K562 (cell line): ENCODE measurements around the gene IQCE. TPM values are rescaled to one million over a fixed set of nuclear protein-coding genes. Genes with fewer than 3 reads are reported as not detected.
A peak's percentile ranks its signal among the peaks of the same experiment; 100 is the strongest.

Experiments
- ATAC-seq: fragments of 200-7000 bp; cut with Tn5 transposase; 3 replicates; pipeline ENCODE4 v1.9.1; 2020; ENCODE audit warnings: moderate library complexity
- BruUV-seq: library from RNA; stranded (reverse); fragments of 400-500 nt; replicated peaks from 2 replicates; lab custom pipeline; 2021; lab: Mats Ljungman, UMichigan
- CTCF ChIA-PET: fragments of 300-600 bp; formaldehyde crosslinking; extraction: SDS; loops from one replicate; lab custom pipeline; 2021; ENCODE audit warnings: low intra/inter-chr PET ratio; lab: Yijun Ruan, JAX
- POLR2A ChIA-PET: fragments of 300-600, 350-650 bp; sonication (Branson Sonifier 250); formaldehyde crosslinking; extraction: SDS; loops from one replicate; lab custom pipeline; 2021; ENCODE audit warnings: antibody characterized with exemption, inconsistent platforms; lab: Yijun Ruan, JAX
- DNase-seq, 4 experiments: peaks; one replicate each; pipeline versions ENCODE4 v3.0.0 to v3.0.0-alpha.2; 2011 to 2018; ENCODE audit warnings: low spot score in 3 of 4, mixed read lengths in 3 of 4; ENCODE audit errors: extremely low read depth in 1 of 4
- FAIRE-seq: peaks from 2 replicates; lab custom pipeline; 2011; peaks lifted over from hg19 to GRCh38; lab: Jason Lieb, UNC
- H2AFZ ChIP-seq: 2 replicates; pipeline ENCODE4 v1.6.0; 2011; ENCODE audit warnings: low read depth, low read length, control low read depth, inconsistent platforms
- H3K27ac ChIP-seq: fragments of 200-600 bp; 3 replicates; pipeline ENCODE4 v1.8.0; 2011; ENCODE audit warnings: low read depth, mild to moderate bottlenecking, control low read depth, inconsistent platforms, low read length, moderate library complexity, mixed read lengths; ENCODE audit errors: extremely low read depth
- H3K27me3 ChIP-seq, 2 experiments: fragments of 300-600 bp in 1 of 2; 2 replicates in 1 of 2; 3 replicates in 1 of 2; pipeline versions ENCODE4 v1.6.0 to v1.8.0; 2011; ENCODE audit warnings: inconsistent platforms in 2 of 2, low read length in 2 of 2, mild to moderate bottlenecking in 1 of 2, mixed read lengths in 1 of 2, moderate library complexity in 1 of 2; ENCODE audit not compliant: control insufficient read depth in 2 of 2, insufficient read depth in 2 of 2
- H3K36me3 ChIP-seq: fragments of 300-600 bp; 3 replicates; pipeline ENCODE4 v1.8.0; 2011; ENCODE audit warnings: mild to moderate bottlenecking, low read length, inconsistent platforms; ENCODE audit not compliant: control insufficient read depth, insufficient read depth
- H3K4me1 ChIP-seq, 2 experiments: fragments of 200-600 bp in 1 of 2; replicated peaks in 1 of 2; 2 replicates in 1 of 2; 3 replicates in 1 of 2; pipeline versions ENCODE4 v1.5.1 to v1.8.0; 2011; ENCODE audit warnings: inconsistent platforms in 2 of 2, low read length in 2 of 2, mild to moderate bottlenecking in 1 of 2, mixed read lengths in 1 of 2, moderate library complexity in 1 of 2; ENCODE audit not compliant: control insufficient read depth in 2 of 2, insufficient read depth in 2 of 2
- H3K4me2 ChIP-seq: 2 replicates; pipeline ENCODE4 v1.6.1; 2011; ENCODE audit warnings: low read length, control low read depth, inconsistent platforms, mixed read lengths; ENCODE audit not compliant: insufficient read depth
- H3K4me3 ChIP-seq: fragments of 200-600 bp; sonication (generic), shearing (Covaris generic); 2 replicates; pipeline ENCODE4 v1.5.1; 2016; ENCODE audit warnings: control low read depth, inconsistent platforms
- H3K79me2 ChIP-seq: fragments of 200-600 bp; 3 replicates; pipeline ENCODE4 v1.8.0; 2011; ENCODE audit warnings: low read length, inconsistent platforms; ENCODE audit not compliant: control insufficient read depth, insufficient read depth
- H3K9ac ChIP-seq, 2 experiments: 2 replicates each; pipeline versions ENCODE4 v1.6.0 to v1.6.1; 2011; ENCODE audit warnings: low read depth in 2 of 2, low read length in 2 of 2, control low read depth in 1 of 2, inconsistent platforms in 1 of 2, mild to moderate bottlenecking in 1 of 2, mixed read lengths in 1 of 2; ENCODE audit not compliant: insufficient read depth in 1 of 2
- H3K9me1 ChIP-seq: one replicate; pipeline ENCODE4 v1.6.0; 2011; ENCODE audit warnings: inconsistent platforms, mild to moderate bottlenecking, low read length, moderate library complexity; ENCODE audit not compliant: control insufficient read depth, insufficient read depth
- H3K9me3 ChIP-seq: replicated peaks from 2 replicates; pipeline ENCODE4 v1.5.1; 2011; ENCODE audit warnings: low read depth, low read length, inconsistent platforms; ENCODE audit not compliant: control insufficient read depth, insufficient read depth
- H4K20me1 ChIP-seq: replicated peaks from 2 replicates; pipeline ENCODE4 v1.6.1; 2011; ENCODE audit warnings: low read length, inconsistent platforms, mixed read lengths; ENCODE audit not compliant: control insufficient read depth, insufficient read depth
- CBFB ChIP-seq: sonication (generic); formaldehyde crosslinking; IDR thresholded peaks from 2 replicates; pipeline ENCODE4 v1.4.0; 2020; ENCODE audit warnings: mild to moderate bottlenecking, missing genetic modification reagents
- CHD1 ChIP-seq: fragments of 200-600 bp; sonication (generic); IDR thresholded peaks from one replicate; pipeline ENCODE4 v1.6.1; 2012; ENCODE audit warnings: mild to moderate bottlenecking, moderate library complexity, low read length, inconsistent platforms
- GTF2A2 ChIP-seq: IDR thresholded peaks from 2 replicates; pipeline ENCODE4 v1.6.1; 2016; ENCODE audit warnings: mild to moderate bottlenecking, missing genetic modification characterization, missing compliant biosample characterization
- HNRNPK ChIP-seq: fragments of 200-400 bp; formaldehyde crosslinking; IDR thresholded peaks from one replicate; pipeline ENCODE4 v1.6.1; 2018; ENCODE audit warnings: mild to moderate bottlenecking, low read depth, low read length; ENCODE audit not compliant: poor library complexity, severe bottlenecking
- KLF13 ChIP-seq: fragments of 450-650 bp; IDR thresholded peaks from 2 replicates; pipeline ENCODE4 v1.6.1; 2016; ENCODE audit warnings: missing genetic modification characterization, low read depth, mild to moderate bottlenecking, missing compliant biosample characterization, moderate library complexity, borderline replicate concordance
- PREB ChIP-seq: sonication (generic); formaldehyde crosslinking; IDR thresholded peaks from 2 replicates; pipeline ENCODE4 v1.8.1; 2023; ENCODE audit warnings: mild to moderate bottlenecking, missing genetic modification reagents
- SMARCE1 ChIP-seq: fragments of 450-650 bp; IDR thresholded peaks from 2 replicates; pipeline ENCODE4 v1.7.1; 2016; ENCODE audit warnings: mild to moderate bottlenecking
- whole genome bisulfite sequencing: fragments of 100-300 bp; shearing (Covaris generic); methylation state at CpG from one replicate; pipeline ENCODE4 v1.1.6; 2016; ENCODE audit warnings: low coverage, mixed read lengths; ENCODE audit not compliant: insufficient coverage; ENCODE audit errors: missing lambda C conversion rate; 5-methylcytosine and 5-hydroxymethylcytosine counted together
- in situ Hi-C: fragments of 300-500 bp; cut with MboI; formaldehyde crosslinking; loops from 4 replicates; pipeline ENCODE4 v1.15.0; 2018; ENCODE audit warnings: inconsistent platforms, mixed read lengths
- intact Hi-C: fragments of 100-400 bp; cut with micrococcal nuclease; formaldehyde crosslinking; loops from 2 replicates; pipeline ENCODE4 v1.14.2; 2022
- polyA plus RNA-seq, 8 experiments: library from polyadenylated mRNA; depleted of rRNA in 4 of 8; stranded (reverse) in 5 of 8; unstranded in 3 of 8; fragments of >200 nt; fragmentation: Nextera tagmentation in 2 of 8; fragmentation: Illumina TruSeq in 1 of 8; extraction: Ambion mirVana in 2 of 8; extraction: Trizol in 1 of 8; gene quantifications; 2 replicates each; pipeline versions ENCODE4 v1.2.1 to v1.2.3, GENCODE V29; 2011 to 2014; ENCODE audit warnings: inconsistent platforms in 1 of 8, missing spikeins in 1 of 8
- total RNA-seq, 7 experiments: library from RNA; depleted of rRNA in 6 of 7; stranded (reverse); fragments of >200 nt in 6 of 7; fragmentation: Illumina TruSeq in 2 of 7; extraction: Trizol in 2 of 7; gene quantifications; 2 replicates each; pipeline versions ENCODE4 v1.2.1 to v1.2.3, GENCODE V29; 2011 to 2021; ENCODE audit warnings: low replicate concordance in 1 of 7
- TF ChIP-seq, protein P1 (sequence below): fragments of 250-450 bp; sonication (Bioruptor Pico); IDR thresholded peaks from 2 replicates; pipeline ENCODE4 v1.4.0; 2020; ENCODE audit warnings: borderline replicate concordance

Gene IQCE
- total and polyA plus RNA-seq, 9 of the 15 experiments (the other 6 are each of a cell fraction or from before 2014, with no cell fraction given): 0.18 to 8.5 (median 4.2) TPM

- in situ Hi-C loops: no loop called here
- ATAC-seq: no peak
Observed at GRCh38 chr7:2580636-2581035, 21.9 kb downstream of the IQCE start.

More at GRCh38 chr7:2580636-2581035, 21.9 kb downstream of the IQCE start:
- Histone ChIP-seq H3K36me3 (peaks cover 7% of the 10 kb centered on the region; the same call in 1 of the 3 replicates), H3K4me2 (no peak overlapping the region), H3K79me2 (no peaks in the 10 kb centered on the region), H3K9ac (0 out of 4 replicates have a peak overlapping the region, but pooled peaks of 1 of the 2 experiments have one; percentile 26), H3K9me1 (no peaks in the 10 kb centered on the region), H3K4me1 (peaks cover 0 to 10% of the 10 kb centered on the region in 2 experiments; a peak in 2 of 5 replicates), H3K27ac (no peak overlapping the region), H3K27me3 (no peaks in the 10 kb centered on the region), H4K20me1 (no peaks in the 10 kb centered on the region), H2AFZ (no peak overlapping the region), H3K4me3 (no peak overlapping the region), H3K9me3 (no peaks in the 10 kb centered on the region)
- POLR2A ChIA-PET: no interaction called here
- TF ChIP-seq, protein P1, sequence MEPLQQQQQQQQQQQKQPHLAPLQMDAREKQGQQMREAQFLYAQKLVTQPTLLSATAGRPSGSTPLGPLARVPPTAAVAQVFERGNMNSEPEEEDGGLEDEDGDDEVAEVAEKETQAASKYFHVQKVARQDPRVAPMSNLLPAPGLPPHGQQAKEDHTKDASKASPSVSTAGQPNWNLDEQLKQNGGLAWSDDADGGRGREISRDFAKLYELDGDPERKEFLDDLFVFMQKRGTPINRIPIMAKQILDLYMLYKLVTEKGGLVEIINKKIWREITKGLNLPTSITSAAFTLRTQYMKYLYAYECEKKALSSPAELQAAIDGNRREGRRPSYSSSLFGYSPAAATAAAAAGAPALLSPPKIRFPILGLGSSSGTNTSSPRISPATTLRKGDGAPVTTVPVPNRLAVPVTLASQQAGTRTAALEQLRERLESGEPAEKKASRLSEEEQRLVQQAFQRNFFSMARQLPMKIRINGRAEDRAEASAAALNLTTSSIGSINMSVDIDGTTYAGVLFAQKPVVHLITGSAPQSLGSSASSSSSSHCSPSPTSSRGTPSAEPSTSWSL: no peak
- TF ChIP-seq KLF13 (tag): no peak
- no peak for TF ChIP-seq SMARCE1
- TF ChIP-seq GTF2A2 (tag): no peak
- TF ChIP-seq HNRNPK: no peak
- TF ChIP-seq CBFB (CRISPR knock-in tag): no peak
- TF ChIP-seq PREB (CRISPR knock-in tag): no peak
- TF ChIP-seq CHD1: no peak
- no TSS peak for BruUV-seq
- CTCF ChIA-PET: no interaction called here
- 73% methylated on average over 10 of the region's 11 CpGs for WGBS
- intact Hi-C loops: no loop called here
- FAIRE-seq: no peak
- DNase-seq: no peak
